ENCODE measurements around the gene SELPLG. TPM values are rescaled to one million over a fixed set of nuclear protein-coding genes. Genes with fewer than 3 reads are reported as not detected.

Gene SELPLG
- total RNA-seq, 1 donor from 2014 or later = 0.51 TPM

DNA sequence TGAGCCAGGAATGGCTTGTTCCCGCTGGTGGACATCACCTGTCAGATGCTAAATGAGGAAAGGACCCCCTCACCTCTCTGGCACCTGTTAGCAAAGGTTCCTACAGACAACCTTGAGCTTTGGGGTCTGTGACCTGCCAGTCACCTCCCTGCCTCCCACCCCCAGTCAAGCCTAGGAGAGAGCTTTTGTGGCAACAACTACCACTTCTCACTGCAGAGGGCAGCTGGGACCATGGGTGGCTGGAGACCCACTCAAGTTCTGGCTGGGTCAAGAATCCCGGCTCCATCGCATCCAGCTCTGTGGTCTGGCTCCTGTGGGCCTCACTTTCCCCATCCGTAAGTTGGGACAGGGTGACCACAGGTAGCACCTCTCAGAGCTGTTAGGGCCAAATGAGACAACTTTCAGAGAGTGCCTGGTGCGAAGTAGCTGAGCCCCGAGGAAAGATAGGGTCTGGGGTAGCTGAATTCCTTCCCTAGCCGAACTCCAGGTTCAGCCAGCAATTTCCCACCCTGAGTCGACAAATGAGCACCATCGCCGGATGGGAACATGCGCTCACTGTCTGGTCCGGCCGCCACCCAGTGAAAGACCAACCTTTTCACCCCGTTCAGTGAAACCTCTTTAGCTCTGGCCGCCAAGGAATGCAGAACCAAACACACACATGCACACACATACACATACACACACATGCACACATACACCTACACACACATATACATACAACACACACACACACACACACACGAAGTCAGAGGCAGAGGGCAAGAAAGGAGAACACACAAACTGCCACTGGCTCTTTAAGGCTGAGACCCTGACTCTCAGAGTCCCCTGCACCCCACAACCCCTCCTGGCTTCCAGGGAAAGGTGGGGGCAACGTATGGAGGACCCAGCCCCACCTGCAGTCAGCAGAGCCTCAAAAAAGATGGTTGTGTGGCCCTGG is 37.7 kb downstream of the SELPLG start:
- Mint-ChIP-seq H3K27ac (ENCODE audit: unreplicated experiment) (no peak overlapping the region), H3K4me3 (no peak overlapping the region), H3K36me3 (ENCODE audit: low read depth) (no peaks in the 10 kb centered on the region), H3K4me1 (peaks cover 7% of the 10 kb centered on the region), H3K27me3 (ENCODE audit: low read depth) (no peaks in the 10 kb centered on the region), H3K9me3 (no peaks in the 10 kb centered on the region)
- TF ChIP-seq, protein P1, sequence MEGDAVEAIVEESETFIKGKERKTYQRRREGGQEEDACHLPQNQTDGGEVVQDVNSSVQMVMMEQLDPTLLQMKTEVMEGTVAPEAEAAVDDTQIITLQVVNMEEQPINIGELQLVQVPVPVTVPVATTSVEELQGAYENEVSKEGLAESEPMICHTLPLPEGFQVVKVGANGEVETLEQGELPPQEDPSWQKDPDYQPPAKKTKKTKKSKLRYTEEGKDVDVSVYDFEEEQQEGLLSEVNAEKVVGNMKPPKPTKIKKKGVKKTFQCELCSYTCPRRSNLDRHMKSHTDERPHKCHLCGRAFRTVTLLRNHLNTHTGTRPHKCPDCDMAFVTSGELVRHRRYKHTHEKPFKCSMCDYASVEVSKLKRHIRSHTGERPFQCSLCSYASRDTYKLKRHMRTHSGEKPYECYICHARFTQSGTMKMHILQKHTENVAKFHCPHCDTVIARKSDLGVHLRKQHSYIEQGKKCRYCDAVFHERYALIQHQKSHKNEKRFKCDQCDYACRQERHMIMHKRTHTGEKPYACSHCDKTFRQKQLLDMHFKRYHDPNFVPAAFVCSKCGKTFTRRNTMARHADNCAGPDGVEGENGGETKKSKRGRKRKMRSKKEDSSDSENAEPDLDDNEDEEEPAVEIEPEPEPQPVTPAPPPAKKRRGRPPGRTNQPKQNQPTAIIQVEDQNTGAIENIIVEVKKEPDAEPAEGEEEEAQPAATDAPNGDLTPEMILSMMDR (conservative IDR thresholded peaks at IDR 0.05) = no peak
- no peak for DNase-seq (ENCODE audit: low read depth, low spot score)

DNA sequence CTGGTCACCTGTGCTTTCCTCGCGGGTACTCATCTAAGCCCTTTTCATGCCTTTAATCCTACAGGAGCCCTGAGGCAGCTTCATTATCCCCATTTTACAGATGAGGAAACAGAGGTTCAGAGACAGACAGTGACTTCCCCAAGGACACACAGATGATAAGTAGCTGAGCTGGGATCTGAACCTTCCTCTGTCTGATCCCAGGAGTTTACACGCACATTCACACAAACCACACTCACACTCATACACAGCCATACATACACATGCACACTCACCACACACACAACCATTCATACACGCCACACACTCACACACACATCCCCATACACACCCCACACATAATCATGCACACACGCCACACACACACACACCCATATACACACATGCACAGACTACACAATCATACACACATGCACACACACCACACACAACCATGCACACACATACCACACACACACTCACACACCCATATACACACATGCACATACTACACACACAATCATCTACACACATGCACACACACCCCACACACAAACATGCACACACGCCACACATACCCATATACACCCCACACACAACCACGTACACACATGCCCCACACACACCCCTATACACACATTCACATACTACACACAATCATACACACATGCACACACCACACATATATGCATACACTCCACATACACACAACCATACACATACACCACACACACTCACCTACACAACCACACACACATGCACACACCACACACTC is 38.6 kb downstream of the SELPLG start:
- Mint-ChIP-seq H3K4me1 (peaks cover 7% of the 10 kb centered on the region), H3K27me3 (ENCODE audit: low read depth) (no peaks in the 10 kb centered on the region), H3K36me3 (ENCODE audit: low read depth) (no peaks in the 10 kb centered on the region), H3K9me3 (no peaks in the 10 kb centered on the region), H3K4me3 (no peak overlapping the region), H3K27ac (ENCODE audit: unreplicated experiment) (no peak overlapping the region)
- TF ChIP-seq, protein P1 (conservative IDR thresholded peaks at IDR 0.05) = no peak
- no peak for DNase-seq (ENCODE audit: low read depth, low spot score)

DNA sequence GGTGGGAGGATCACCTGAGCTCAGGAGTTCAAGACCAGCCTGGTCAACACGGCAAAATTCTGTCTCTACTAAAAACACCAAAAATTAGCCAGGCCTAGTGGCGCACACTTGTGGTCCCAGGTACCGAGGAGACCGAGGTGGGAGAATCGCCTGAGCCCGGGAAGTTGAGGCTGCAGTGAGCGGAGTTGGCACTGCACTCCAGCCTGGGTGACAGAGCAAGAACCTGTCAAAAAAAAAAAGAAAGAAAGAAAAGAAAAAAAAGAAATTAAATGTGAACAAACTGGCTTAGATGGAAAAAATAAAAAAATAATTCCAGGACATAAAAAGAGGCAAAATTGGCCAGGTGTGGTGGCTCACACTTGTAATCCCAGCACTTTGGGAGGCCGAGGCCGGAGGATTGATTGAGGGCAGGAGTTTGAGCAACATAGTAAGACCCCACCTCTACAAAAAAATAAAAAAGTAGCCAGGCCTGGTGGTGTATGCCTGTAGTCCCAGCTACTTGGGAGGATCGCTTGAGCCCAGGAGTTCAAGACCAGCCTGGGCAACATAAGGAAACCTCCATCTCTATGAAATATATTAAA is 39.3 kb downstream of the SELPLG start:
- Mint-ChIP-seq H3K36me3 (ENCODE audit: low read depth) (no peaks in the 10 kb centered on the region), H3K27ac (ENCODE audit: unreplicated experiment) (no peak overlapping the region), H3K4me1 (peaks cover 7% of the 10 kb centered on the region), H3K4me3 (no peak overlapping the region), H3K27me3 (ENCODE audit: low read depth) (no peaks in the 10 kb centered on the region), H3K9me3 (no peaks in the 10 kb centered on the region)
- no peak for DNase-seq (ENCODE audit: low read depth, low spot score)
- TF ChIP-seq, protein P1 (conservative IDR thresholded peaks at IDR 0.05) = no peak

DNA sequence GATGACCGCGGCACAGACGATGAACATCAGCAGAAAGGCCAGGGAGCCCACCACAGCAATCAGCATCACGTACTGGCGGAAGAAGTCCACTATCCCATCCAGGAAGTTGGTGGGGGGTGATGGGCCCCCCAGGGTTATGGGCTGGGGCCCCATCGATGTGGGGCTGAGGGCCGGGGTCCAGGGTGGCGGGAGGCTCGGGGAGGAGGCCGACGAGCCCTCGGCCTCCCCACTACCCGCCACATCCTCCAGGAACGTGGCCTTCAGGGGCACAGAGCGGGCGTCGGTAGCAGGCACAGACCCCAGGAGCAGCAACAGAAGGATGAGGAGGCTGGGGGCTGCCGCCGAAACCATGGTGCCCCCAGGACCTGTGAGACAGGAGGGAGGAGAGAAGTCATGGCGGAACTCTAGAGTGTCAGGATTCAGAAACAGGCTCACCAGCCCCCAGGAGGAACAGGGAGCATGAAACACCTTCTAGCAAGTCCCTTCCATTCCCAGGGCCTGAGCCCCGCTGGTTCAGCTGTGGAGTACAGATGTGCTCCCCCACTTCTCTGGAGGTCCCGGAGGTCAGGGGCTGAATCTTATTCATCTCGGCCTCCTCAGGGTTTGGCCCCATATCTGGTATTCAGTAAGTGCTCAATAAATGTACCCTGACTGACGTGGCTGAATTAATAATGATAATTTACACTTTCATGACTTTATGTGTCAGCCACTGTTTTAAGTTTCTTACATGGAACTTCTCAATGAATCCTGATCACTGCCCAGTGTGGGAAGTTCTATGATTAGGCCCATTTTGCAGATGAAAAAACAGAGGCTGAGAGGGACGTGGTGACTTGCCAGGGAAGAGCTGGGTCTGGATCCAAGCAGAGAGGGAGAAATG is 41.4 kb downstream of the SELPLG start:
- no peak overlapping the region for H3K27ac Mint-ChIP-seq (ENCODE audit: unreplicated experiment)

More for the DNA sequence above, 41.4 kb downstream of the SELPLG start:
- DNase-seq (ENCODE audit: low read depth, low spot score) = no peak
- no peak overlapping the region for H3K4me3 Mint-ChIP-seq
- H3K27me3 Mint-ChIP-seq (ENCODE audit: low read depth) = no peaks in the 10 kb centered on the region
- H3K4me1 Mint-ChIP-seq = peaks cover 5% of the 10 kb centered on the region
- no peaks in the 10 kb centered on the region for H3K9me3 Mint-ChIP-seq
- H3K36me3 Mint-ChIP-seq (ENCODE audit: low read depth) = no peaks in the 10 kb centered on the region
- TF ChIP-seq, protein P1 (conservative IDR thresholded peaks at IDR 0.05) = no peak
